Calu3 (cell line): ENCODE data around the gene MYL6B. TPM values are rescaled to one million over a fixed set of nuclear protein-coding genes. Genes with fewer than 3 reads are reported as not detected.
A peak's percentile ranks its signal among the peaks of the same experiment; 100 is the strongest.
"Not testable (repeated sequence)": the region's sequence is repeated elsewhere in the genome, so short reads cannot be mapped to it uniquely, and the experiment has no call there.

Experiments used
- BruUV-seq: library from RNA; stranded (reverse); fragments of 400-500 nt; replicated peaks from 2 replicates; lab custom pipeline; 2021; lab: Mats Ljungman, UMichigan
- CTCF ChIA-PET: fragments of 300-600 bp; sonication (Branson Sonifier 250); formaldehyde crosslinking; loops from one replicate; lab custom pipeline; 2022; ENCODE audit warnings: antibody characterized with exemption; lab: Charles Lee
- DNase-seq: peaks from one replicate; pipeline ENCODE4 v3.0.0; 2022
- H3K27ac Mint-ChIP-seq: one replicate; pipeline ENCODE4 v1.8.0; 2022; ENCODE audit warnings: mixed read lengths; ENCODE audit not compliant: unreplicated experiment
- H3K27me3 Mint-ChIP-seq: one replicate; pipeline ENCODE4 v1.8.0; 2022; ENCODE audit warnings: mixed read lengths; ENCODE audit not compliant: unreplicated experiment
- H3K36me3 Mint-ChIP-seq: one replicate; pipeline ENCODE4 v1.8.0; 2022; ENCODE audit warnings: mild to moderate bottlenecking, moderate library complexity, mixed read lengths; ENCODE audit not compliant: insufficient read depth, unreplicated experiment
- H3K4me1 Mint-ChIP-seq: one replicate; pipeline ENCODE4 v1.8.0; 2022; ENCODE audit warnings: mild to moderate bottlenecking, low read depth, mixed read lengths; ENCODE audit not compliant: unreplicated experiment
- H3K4me3 Mint-ChIP-seq: one replicate; pipeline ENCODE4 v1.8.0; 2022; ENCODE audit warnings: mild to moderate bottlenecking, low read depth, moderate library complexity, mixed read lengths; ENCODE audit not compliant: unreplicated experiment
- H3K9me3 Mint-ChIP-seq: one replicate; pipeline ENCODE4 v1.8.0; 2022; ENCODE audit warnings: low read depth, mixed read lengths; ENCODE audit not compliant: unreplicated experiment
- intact Hi-C: fragments of 100-400 bp; cut with micrococcal nuclease; formaldehyde crosslinking; loops from one replicate; pipeline ENCODE4 v1.10.0; 2022; ENCODE audit not compliant: unreplicated experiment
- total RNA-seq: library from RNA; stranded (reverse); gene quantifications from 2 replicates; pipeline ENCODE4 v1.2.3, GENCODE V29; 2022
- TF ChIP-seq, protein P1 (sequence below): fragments of 200-600 bp; IDR thresholded peaks from one replicate; pipeline ENCODE4 v1.8.0; 2022; ENCODE audit warnings: antibody characterized with exemption; ENCODE audit not compliant: unreplicated experiment

Gene MYL6B
- total RNA-seq, 1 experiment from 2014 or later = 53.7 TPM

DNA sequence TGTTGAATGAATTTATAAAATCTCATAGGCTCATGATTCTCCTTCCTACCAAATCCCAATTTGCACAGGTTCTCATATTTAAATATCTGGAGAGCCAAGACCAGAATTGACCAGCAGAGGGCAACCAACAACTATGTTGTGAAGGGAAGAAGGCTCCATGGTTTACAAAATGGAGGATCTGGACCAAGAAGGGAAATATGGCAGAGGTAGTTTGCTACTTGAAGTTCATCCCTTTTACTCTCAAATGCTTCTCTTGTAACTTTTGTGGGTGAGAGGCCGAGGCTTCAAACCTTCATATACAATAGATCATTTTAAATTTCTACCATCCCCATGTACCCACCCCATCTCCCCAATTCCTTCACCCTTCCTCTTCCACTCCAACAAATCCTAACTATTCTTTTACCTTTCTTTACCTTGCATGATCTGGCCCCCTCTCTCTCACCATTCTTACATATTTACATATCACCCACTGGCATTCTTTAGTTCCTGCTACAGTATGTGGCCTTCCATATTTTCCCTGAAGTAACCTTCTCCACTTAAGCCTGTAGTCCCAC lies 40.7 kb downstream of the MYL6B start:
- CTCF ChIA-PET = no interaction called here
- Mint-ChIP-seq H3K4me3 (no peak overlapping the region), H3K27ac (peak overlapping the region; percentile 8), H3K4me1 (peaks cover 34% of the 10 kb centered on the region), H3K27me3 (no peaks in the 10 kb centered on the region), H3K9me3 (no peaks in the 10 kb centered on the region), H3K36me3 (peaks cover 29% of the 10 kb centered on the region)
- DNase-seq = peak; percentile 85
- intact Hi-C loops = loop anchor here (1.0 kb wide), 1 partner anchor 29 kb away; no protein-coding TSS in a partner anchor
- TF ChIP-seq, protein P1, sequence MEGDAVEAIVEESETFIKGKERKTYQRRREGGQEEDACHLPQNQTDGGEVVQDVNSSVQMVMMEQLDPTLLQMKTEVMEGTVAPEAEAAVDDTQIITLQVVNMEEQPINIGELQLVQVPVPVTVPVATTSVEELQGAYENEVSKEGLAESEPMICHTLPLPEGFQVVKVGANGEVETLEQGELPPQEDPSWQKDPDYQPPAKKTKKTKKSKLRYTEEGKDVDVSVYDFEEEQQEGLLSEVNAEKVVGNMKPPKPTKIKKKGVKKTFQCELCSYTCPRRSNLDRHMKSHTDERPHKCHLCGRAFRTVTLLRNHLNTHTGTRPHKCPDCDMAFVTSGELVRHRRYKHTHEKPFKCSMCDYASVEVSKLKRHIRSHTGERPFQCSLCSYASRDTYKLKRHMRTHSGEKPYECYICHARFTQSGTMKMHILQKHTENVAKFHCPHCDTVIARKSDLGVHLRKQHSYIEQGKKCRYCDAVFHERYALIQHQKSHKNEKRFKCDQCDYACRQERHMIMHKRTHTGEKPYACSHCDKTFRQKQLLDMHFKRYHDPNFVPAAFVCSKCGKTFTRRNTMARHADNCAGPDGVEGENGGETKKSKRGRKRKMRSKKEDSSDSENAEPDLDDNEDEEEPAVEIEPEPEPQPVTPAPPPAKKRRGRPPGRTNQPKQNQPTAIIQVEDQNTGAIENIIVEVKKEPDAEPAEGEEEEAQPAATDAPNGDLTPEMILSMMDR = peak; percentile 60
- no TSS peak for BruUV-seq

DNA sequence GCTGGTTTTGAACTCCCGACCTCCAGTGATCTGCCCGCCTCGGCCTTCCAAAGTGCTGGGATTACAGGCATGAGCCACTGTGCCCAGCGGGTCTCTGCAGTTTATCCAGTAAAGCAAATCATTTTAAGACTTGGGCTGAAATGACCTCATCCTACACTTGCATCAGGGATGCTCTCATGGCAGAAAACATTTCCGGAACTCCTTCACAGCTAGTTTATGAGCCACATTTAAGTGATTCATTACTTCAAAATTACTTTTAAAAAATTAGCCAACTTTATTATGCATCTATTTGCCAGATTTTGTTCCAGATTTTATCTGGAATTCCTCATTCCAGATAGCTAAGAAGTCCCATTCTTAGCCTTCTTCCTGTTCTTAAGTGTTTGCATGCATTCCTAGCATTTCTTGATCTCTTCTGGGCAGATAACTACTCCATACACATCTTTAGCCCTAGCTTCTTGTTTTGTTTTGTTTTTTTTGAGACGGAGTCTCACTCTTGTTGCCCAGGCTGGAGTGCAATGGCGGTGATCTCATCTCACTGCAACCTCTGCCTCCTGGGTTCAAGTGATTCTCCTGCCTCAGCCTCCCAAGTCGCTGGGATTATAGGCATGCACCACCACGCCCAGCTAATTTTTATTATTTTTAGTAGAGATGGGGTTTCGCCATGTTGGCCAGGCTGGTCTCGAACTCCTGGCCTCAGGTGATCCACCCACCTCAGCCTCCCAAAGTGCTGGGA lies 44.6 kb downstream of the MYL6B start:
- H3K4me3 Mint-ChIP-seq, intact Hi-C loops, H3K36me3 Mint-ChIP-seq, H3K27me3 Mint-ChIP-seq, BruUV-seq, DNase-seq, H3K9me3 Mint-ChIP-seq, H3K27ac Mint-ChIP-seq: not testable (repeated sequence)
- H3K4me1 Mint-ChIP-seq = peaks cover 13% of the 10 kb centered on the region
- CTCF ChIA-PET = interaction anchor here (1.2 kb wide), 1 partner anchor 69 kb away, joined by 3 read pairs; the partner anchor contains the start of gene ESYT1

DNA sequence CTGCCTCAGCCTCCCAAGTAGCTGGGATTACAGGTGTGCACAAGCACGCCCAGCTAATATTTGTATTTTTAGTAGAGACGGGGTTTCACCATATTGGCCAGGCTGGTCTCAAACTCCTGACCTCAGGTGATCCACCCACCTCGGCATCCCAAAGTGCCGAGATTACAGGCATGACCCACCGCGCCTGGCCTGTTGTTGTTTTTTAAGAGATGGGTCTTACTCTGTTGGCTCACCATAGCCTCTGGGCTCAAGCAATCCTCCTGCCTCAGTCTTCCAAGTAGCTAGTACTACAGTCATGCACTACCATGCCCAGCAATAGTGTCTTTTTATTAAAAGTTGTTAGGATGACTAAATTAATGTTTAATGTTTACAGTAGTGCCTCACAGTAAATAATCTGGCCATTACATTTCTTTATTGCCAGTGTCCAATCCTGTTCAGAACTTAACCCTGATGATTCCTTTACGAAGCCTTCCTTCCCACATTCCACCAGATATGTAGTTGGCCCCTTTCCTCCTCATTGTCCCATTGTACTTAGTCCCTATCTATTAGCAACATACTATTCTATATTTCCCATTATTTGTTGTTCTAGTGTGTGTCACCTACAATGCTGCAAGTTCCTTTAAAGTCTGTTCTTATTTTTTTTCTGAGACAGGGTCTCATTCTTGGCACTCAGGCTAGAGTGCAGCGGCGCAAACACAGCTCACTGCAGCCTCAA lies 45.7 kb downstream of the MYL6B start:
- no peak overlapping the region for H3K27ac Mint-ChIP-seq
- BruUV-seq = no TSS peak
- TF ChIP-seq, protein P1 = no peak
- DNase-seq = no peak
- H3K27me3 Mint-ChIP-seq = no peaks in the 10 kb centered on the region
- no peaks in the 10 kb centered on the region for H3K36me3 Mint-ChIP-seq
- CTCF ChIA-PET = interaction anchor here (1.2 kb wide), 1 partner anchor 70 kb away, joined by 3 read pairs; the partner anchor contains the start of gene ESYT1
- H3K4me3 Mint-ChIP-seq = no peak overlapping the region
- H3K4me1 Mint-ChIP-seq = peaks cover 6% of the 10 kb centered on the region
- H3K9me3 Mint-ChIP-seq = no peaks in the 10 kb centered on the region
- intact Hi-C loops = no loop called here

DNA sequence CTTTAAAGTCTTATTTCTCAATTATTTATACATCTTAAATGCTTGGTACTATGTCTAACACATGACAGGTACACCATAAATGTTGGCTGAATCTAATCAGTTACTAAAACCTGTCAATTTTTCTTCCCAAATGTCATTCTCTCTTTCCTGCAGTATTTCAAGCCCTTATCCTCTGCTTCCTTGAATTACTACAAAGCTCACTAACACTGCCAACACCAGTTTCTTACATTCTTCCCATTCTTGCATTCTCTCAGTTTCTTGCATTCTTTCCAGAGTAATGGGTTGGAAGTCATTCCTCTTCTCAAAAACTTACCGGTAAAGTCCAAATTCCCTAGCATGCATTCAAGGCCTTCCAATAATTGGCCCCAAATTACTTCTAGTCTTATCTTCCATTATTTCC lies 46.4 kb downstream of the MYL6B start:
- H3K9me3 Mint-ChIP-seq = no peaks in the 10 kb centered on the region
- TF ChIP-seq, protein P1 = no peak
- no peaks in the 10 kb centered on the region for H3K27me3 Mint-ChIP-seq
- no peaks in the 10 kb centered on the region for H3K36me3 Mint-ChIP-seq
- no peak for DNase-seq
- peak overlapping the region; percentile 9 for H3K27ac Mint-ChIP-seq
- no TSS peak for BruUV-seq
- no peak overlapping the region for H3K4me3 Mint-ChIP-seq
- no peaks in the 10 kb centered on the region for H3K4me1 Mint-ChIP-seq
- intact Hi-C loops = no loop called here
- CTCF ChIA-PET = no interaction called here
